Neutrophil (primary cell): Measurements from ENCODE around the gene MIA2.
"Not testable (repeated sequence)": the region's sequence is repeated elsewhere in the genome, so short reads cannot be mapped to it uniquely, and the experiment has no call there.

Source experiments
- H3K27ac ChIP-seq: fragments of 200-600 bp; sonication (generic); 2 replicates; pipeline ENCODE4 v1.5.1; 2016; ENCODE audit warnings: mild to moderate bottlenecking, moderate library complexity
- H3K27me3 ChIP-seq: fragments of 200-600 bp; sonication (generic); 2 replicates; pipeline ENCODE4 v1.6.0; 2016; ENCODE audit warnings: mild to moderate bottlenecking
- H3K36me3 ChIP-seq: fragments of 200-600 bp; sonication (generic); 2 replicates; pipeline ENCODE4 v1.5.1; 2017
- H3K4me1 ChIP-seq, 2 experiments: fragments of 200-600 bp in 1 of 2; sonication (generic) in 1 of 2; 1 replicate in 1 of 2; 2 replicates in 1 of 2; pipeline versions ENCODE4 v1.5.1 to v1.6.1; 2013 to 2016; ENCODE audit warnings: low read depth in 1 of 2, low read length in 1 of 2, mild to moderate bottlenecking in 1 of 2, moderate library complexity in 1 of 2; ENCODE audit not compliant: control insufficient read depth in 1 of 2, insufficient read depth in 1 of 2
- H3K4me3 ChIP-seq, 2 experiments: fragments of 200-600 bp in 1 of 2; sonication (generic) in 1 of 2; 1 replicate in 1 of 2; 2 replicates in 1 of 2; pipeline ENCODE4 v1.5.1; 2013 to 2016; ENCODE audit warnings: low read depth in 1 of 2, low read length in 1 of 2, mild to moderate bottlenecking in 1 of 2, moderate library complexity in 1 of 2
- H3K9me3 ChIP-seq: fragments of 200-600 bp; sonication (generic); 2 replicates; pipeline ENCODE4 v1.5.1; 2016
- TF ChIP-seq, protein P1 (sequence below): fragments of 200-600 bp; sonication (generic); IDR thresholded peaks from 2 replicates; pipeline ENCODE4 v1.5.1; 2016; ENCODE audit warnings: antibody characterized with exemption

MIA2 gene

DNA sequence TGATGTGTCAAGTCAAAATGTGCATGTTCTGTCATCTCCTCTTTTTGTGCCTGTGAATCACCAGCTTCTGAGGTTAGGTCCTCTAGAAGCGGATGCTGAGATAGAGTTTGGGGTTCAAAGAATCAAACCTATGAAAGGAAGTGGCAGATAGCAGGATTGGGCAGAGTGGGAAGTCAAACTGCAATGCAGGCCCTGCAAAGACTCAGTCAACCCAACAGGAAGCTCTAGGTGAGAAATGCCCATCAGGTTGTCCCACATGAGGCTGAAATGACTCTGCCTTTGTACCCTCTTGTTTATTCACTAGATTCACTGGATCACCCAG is 4.5 kb upstream of the MIA2 start:
- TF ChIP-seq, protein P1, sequence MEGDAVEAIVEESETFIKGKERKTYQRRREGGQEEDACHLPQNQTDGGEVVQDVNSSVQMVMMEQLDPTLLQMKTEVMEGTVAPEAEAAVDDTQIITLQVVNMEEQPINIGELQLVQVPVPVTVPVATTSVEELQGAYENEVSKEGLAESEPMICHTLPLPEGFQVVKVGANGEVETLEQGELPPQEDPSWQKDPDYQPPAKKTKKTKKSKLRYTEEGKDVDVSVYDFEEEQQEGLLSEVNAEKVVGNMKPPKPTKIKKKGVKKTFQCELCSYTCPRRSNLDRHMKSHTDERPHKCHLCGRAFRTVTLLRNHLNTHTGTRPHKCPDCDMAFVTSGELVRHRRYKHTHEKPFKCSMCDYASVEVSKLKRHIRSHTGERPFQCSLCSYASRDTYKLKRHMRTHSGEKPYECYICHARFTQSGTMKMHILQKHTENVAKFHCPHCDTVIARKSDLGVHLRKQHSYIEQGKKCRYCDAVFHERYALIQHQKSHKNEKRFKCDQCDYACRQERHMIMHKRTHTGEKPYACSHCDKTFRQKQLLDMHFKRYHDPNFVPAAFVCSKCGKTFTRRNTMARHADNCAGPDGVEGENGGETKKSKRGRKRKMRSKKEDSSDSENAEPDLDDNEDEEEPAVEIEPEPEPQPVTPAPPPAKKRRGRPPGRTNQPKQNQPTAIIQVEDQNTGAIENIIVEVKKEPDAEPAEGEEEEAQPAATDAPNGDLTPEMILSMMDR, result no peak
- H3K9me3 ChIP-seq, result no peaks in the 10 kb centered on the region

DNA sequence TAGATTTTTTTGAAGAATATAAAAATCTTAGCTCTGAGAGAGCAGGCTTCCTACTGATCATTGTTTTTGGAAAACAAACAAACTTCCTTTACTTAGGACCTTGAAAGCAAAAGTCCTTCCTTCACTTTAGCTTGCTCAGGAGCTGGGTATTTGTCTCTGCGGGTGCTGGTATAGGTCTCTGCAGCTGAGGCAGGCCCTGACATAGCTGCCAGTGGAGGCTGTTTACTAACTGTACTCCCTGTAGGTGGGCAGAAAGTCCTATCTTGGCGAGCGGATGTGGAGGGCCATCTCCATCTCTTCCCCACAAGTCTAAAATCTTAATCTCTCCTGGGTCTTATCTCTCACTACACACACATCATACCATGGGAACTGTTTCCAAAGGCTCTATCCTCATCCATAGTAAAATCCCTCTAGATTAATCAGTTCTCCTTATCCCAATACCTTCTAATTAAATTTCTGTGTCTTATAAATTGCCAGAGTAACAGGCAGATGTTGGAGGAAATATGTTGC is 4.1 kb upstream of the MIA2 start:
- Histone ChIP-seq H3K4me3 (no peak overlapping the region), H3K4me1 (peaks cover 8 to 17% of the 10 kb centered on the region in 2 experiments), H3K27me3 (no peaks in the 10 kb centered on the region), H3K36me3 (no peaks in the 10 kb centered on the region), H3K9me3 (no peaks in the 10 kb centered on the region), H3K27ac (no peak overlapping the region)
- TF ChIP-seq, protein P1, result no peak

More for the DNA sequence above, 4.5 kb upstream of the MIA2 start:
- no peaks in the 10 kb centered on the region for H3K27me3 ChIP-seq
- H3K27ac ChIP-seq, result no peak overlapping the region
- H3K4me3 ChIP-seq, result no peak overlapping the region
- peaks cover 8 to 16% of the 10 kb centered on the region in 2 experiments for H3K4me1 ChIP-seq
- no peaks in the 10 kb centered on the region for H3K36me3 ChIP-seq

DNA sequence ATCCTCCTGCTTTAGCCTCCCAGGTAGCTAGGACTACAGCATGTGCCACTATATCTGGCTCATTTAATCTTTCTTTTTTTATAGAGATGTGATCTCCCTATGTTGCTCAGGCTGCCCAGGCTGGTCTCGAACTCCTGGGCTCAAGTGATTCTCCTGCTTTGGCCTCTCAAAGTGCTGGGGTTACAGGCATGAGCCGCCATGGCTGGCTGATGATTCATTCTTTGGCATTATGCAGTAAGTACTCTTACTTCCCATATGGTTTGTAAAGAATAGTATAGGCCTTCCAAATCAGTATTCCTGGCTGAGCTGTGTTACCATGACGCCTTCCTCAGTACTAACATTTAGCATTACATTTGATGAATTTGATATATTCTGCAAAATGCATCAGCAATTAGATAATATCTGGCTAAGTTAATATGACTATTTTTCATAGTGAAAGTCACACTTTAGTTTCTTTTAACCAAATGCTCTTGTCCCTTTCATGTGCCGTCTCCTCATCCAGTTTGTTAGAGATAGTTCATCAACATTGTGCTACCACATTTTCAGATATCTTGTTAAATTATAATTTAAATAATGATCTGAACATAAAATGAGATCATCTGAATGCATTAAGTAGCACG is 3.2 kb upstream of the MIA2 start:
- H3K27ac ChIP-seq, result no peak overlapping the region

DNA sequence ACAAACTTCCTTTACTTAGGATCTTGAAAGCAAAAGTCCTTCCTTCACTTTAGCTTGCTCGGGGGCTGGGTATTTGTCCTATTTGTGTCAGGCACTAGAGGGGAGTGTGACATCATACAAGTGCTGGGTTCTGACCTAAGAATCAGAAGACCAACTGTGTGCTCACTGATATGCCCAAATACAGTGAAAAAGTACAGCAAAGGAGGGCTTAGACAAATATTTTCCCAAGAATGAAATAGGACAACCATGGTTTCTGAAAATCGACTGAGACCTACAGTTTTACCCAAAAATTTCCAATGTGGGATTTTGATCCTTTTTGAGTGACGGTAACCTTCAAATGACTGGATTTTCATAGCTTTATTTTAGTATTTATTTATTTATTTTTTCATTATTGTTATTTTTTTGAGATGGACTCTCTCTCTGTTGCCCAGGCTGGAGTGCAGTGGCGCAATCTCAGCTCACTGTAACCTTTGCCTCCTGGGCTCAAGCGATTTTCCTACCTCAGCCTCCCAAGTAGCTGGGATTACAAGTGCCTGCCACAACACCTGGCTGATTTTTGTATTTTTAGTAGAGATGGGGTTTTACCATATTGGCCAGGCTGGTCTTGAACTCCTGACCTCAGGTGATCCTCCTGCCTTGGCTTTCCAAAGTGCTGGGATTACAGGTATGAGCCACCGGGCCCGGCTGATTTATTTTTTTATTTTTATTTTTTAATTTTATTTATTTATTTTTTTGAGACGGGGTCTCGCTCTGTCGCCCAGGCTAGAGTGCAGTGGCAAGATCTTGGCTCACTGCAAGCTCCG is 1.8 kb upstream of the MIA2 start:
- peaks cover 8 to 17% of the 10 kb centered on the region in 2 experiments for H3K4me1 ChIP-seq
- not testable (repeated sequence) for H3K36me3 ChIP-seq, H3K9me3 ChIP-seq, H3K27ac ChIP-seq, H3K27me3 ChIP-seq, H3K4me3 ChIP-seq
- TF ChIP-seq, protein P1, result peak; percentile 19

More for the DNA sequence above, 3.2 kb upstream of the MIA2 start:
- Histone ChIP-seq H3K36me3 (no peaks in the 10 kb centered on the region), H3K4me1 (peaks cover 8 to 17% of the 10 kb centered on the region in 2 experiments), H3K4me3 (no peak overlapping the region), H3K9me3 (no peaks in the 10 kb centered on the region), H3K27me3 (no peaks in the 10 kb centered on the region)
- TF ChIP-seq, protein P1, result no peak

DNA sequence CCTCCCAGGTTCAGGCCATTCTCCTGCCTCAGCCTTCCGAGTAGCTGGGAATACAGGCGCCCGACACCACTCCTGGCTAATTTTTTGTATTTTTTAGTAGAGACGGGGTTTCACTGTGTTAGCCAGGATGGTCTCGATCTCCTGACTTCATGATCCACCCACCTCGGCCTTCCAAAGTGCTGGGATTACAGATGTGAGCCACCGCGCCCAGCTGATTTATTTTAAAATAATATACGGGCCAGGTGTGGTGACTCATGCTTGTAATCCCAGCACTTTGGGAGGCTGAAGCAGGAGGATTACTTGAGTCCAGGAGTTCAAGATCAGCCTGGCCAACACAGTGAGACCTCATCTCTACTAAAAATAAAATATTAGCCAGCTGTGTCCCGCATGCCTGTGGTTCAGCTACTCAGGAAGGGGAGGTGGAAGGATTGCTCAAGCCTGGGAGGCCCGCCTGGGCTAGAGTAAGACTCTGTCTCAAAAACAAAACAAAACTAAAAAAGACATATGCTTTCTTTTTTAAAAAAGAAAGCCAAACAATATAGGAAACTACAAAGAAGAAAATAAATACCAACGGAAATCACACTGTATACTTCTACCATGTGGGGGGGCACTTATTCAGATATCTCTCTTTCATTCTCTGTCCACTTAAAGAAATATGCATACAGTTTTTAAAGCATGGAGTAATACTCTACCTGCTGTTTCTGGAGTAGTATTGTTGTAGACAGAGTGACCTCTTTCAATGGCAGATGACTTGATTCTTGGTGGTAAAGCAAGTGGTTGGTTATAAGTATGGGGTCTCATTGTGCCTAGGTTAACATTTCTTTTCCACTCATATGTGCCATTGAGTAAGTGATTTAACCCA is 930 bp upstream of the MIA2 start:
- H3K36me3 ChIP-seq, result no peaks in the 10 kb centered on the region
- H3K4me1 ChIP-seq, result peaks cover 8 to 17% of the 10 kb centered on the region in 2 experiments
- H3K9me3 ChIP-seq, result no peaks in the 10 kb centered on the region
- H3K4me3 ChIP-seq, result no peak overlapping the region
- H3K27me3 ChIP-seq, result no peaks in the 10 kb centered on the region
- H3K27ac ChIP-seq, result no peak overlapping the region
- TF ChIP-seq, protein P1, result no peak

DNA sequence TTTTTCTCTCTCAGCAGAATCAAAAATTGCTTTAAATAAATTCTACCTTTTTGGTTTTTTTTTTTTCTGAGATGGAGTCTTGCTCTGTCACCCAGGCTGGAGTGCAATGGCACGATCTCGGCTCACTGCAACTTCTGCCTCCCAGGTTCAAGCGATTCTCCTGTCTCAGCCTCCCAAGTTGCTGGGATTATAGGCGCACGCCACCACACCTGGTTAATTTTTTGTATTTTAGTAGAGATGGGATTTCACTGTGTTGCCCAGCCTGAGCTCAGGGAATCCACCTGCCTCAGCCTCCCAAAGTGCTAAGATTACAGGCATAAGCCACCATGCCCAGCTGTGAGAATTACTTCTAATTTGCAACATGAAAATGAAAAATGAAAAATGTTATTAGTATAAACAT is 1.3 kb downstream of the MIA2 start:
- not testable (repeated sequence) for H3K4me3 ChIP-seq, H3K9me3 ChIP-seq, H3K27me3 ChIP-seq, H3K36me3 ChIP-seq, H3K27ac ChIP-seq
- peaks cover 8 to 17% of the 10 kb centered on the region in 2 experiments for H3K4me1 ChIP-seq

DNA sequence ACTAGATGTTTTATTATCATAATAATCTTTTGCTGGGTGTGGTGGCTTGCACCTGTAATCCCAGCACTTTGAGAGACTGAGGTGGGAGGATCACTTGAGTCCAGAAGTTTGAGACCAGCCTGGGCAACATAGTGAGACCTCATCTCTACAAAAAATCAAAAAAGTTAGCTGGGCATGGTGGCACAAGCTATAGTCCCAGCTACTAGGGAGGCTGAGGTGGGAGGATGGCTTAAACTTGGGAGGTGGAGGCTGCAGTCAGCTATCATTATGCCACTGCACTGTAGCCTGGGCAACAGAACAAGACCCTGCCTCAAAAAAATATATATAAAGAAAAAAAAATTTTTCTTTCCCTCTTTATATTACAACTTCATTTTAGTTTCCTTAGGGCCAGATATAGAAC is 1.8 kb downstream of the MIA2 start:
- H3K9me3 ChIP-seq, H3K36me3 ChIP-seq, H3K27me3 ChIP-seq, H3K4me3 ChIP-seq, H3K27ac ChIP-seq: not testable (repeated sequence)
- peaks cover 8 to 17% of the 10 kb centered on the region in 2 experiments for H3K4me1 ChIP-seq
